ENCODE results near the gene HIBADH.

DNA sequence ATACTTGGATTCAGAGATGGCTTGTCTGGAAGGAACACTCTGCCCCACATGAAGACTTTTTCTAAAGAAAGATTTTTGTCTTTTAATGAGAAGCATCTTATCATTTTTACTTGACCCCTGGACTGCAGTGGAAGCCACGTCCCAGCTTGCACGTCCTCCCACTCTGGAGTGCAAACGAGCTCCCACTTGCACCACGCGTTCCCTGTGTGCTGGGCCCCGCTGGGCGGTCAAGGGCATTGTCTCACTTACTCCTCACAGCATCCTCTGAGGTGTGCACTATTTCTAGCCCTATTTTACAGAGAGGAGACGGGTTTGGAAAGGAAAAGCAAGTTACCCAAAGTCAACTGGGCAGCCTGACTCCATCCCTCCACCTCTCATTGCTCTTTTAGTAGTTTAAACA lies 175.2 kb downstream of the HIBADH start:
- TF ChIP-seq POLR2AphosphoS5 (IDR thresholded peaks at IDR 0.05; ENCODE audit: low read depth, low read length) (no peak), POLR2A (IDR thresholded peaks at IDR 0.05; ENCODE audit: low read depth, low read length) (no peak), TAF1 (IDR thresholded peaks at IDR 0.05; ENCODE audit: borderline replicate concordance, low read depth, low read length) (no peak)

Data from GM12892 (cell line).